Measurements from ENCODE around the gene ZNF821.

DNA sequence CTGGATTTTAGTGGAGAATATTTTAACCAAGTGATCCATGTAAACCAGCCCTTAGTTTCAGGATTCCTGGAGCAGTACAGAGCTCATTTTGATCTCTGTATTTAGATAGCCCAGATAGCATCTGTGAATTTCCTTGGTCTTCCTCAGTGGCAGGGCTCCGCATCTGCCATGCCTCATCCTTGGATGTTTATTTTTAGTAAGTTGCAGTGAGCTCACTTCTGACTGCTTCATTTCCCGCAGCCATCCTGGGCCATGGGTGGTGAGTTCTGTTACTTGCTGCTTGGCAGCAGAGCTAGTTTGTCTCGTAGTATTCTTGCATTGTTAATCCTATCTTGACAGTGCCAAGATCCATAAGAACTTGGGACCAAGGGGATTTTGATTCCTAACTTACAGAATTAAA is 45.1 kb upstream of the ZNF821 start:
- TF ChIP-seq, protein P1, sequence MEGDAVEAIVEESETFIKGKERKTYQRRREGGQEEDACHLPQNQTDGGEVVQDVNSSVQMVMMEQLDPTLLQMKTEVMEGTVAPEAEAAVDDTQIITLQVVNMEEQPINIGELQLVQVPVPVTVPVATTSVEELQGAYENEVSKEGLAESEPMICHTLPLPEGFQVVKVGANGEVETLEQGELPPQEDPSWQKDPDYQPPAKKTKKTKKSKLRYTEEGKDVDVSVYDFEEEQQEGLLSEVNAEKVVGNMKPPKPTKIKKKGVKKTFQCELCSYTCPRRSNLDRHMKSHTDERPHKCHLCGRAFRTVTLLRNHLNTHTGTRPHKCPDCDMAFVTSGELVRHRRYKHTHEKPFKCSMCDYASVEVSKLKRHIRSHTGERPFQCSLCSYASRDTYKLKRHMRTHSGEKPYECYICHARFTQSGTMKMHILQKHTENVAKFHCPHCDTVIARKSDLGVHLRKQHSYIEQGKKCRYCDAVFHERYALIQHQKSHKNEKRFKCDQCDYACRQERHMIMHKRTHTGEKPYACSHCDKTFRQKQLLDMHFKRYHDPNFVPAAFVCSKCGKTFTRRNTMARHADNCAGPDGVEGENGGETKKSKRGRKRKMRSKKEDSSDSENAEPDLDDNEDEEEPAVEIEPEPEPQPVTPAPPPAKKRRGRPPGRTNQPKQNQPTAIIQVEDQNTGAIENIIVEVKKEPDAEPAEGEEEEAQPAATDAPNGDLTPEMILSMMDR (IDR thresholded peaks at IDR 0.05), result no peak
- TF ChIP-seq POLR2AphosphoS5 (IDR thresholded peaks at IDR 0.05) (no peak), POLR2A (IDR thresholded peaks at IDR 0.05) (no peak)

Measured in breast epithelium (tissue), 3 donors.